GM12801 (cell line): Measurements from ENCODE around the gene RCBTB2.

Experiments used
- CTCF ChIP-seq: IDR thresholded peaks from one replicate; pipeline ENCODE4 v1.5.1; 2011; ENCODE audit warnings: control low read depth; ENCODE audit not compliant: insufficient read length; ENCODE audit errors: extremely low read depth

RCBTB2 gene

GRCh38 chr13:48575031-48575430, 42.2 kb upstream of the RCBTB2 start:
- no peak for TF ChIP-seq CTCF

DNA sequence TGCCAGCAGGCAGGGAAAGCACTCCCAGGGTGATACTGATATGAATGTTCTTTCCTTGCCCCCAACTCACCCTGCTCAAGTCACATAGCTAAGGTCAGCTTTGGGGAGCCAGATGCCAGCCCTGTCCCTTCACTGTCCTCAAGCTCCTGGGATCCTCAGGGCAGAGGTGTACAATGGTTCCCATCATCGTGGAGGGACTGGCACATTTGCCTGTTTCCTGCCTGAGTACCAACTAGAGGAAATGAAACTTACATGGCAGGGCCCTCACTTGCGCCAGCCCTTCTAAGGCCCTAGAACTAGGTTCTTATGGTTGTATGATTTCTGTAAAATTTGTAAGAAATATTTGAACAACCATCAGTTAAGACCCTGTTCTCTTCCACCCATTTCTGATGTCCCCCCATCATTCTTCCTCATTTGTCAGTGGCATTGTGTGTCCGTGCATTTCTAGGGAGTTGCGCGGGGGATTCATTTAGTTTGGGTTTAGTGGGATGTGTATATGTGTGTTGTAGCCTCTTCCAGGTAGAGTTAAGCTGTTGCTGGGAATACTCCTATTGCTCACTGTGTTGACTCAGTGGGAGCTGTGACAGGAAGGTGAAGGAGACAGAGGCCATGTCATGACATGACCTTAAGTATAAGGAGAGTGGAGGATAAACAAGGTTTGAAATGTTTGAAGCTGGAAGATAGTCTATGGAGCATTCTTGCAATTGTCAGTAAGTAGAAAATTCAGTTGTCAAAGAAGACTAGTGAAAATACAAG, 41.3 kb upstream of the RCBTB2 start:
- no peak for TF ChIP-seq CTCF

DNA sequence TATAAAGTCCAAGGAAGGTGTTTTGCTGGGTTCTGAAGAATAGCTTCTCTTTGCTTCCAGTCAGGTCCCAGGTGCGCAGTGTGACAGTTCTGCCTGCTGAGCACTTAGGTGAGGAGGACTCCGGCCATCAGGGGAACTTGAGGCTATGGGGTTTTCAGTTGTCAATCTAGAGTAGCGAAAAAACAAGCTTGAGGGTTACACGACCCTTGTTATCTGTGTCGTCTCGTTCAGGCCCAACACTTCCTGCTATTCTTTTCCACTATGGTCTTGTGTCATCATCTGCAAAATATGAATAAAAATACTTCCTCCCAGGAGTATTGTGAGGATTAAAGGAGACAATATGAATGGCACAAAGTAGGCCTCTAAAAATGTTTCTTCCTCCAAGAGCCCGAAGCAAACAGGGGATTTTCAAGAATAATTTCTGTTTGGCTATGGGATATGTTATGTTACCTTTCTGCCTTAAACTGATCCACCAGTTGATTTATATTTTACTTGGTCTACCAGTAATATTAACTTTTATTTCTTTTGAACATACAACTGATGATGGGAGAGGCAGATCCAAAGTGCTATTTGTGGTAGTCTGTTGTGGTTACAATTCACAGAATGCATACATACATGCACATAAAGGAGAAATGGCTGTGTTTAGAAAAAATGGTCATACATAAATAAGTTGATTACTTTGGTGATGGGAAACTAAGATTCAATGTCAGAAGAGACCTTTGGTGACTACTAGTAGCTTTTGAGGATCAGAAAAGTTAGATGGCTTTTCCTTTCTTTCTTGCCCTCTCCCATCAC, 40.5 kb upstream of the RCBTB2 start:
- TF ChIP-seq CTCF = no peak

GRCh38 chr13:48571126-48571913, 38.4 kb upstream of the RCBTB2 start:
- TF ChIP-seq CTCF = no peak

DNA sequence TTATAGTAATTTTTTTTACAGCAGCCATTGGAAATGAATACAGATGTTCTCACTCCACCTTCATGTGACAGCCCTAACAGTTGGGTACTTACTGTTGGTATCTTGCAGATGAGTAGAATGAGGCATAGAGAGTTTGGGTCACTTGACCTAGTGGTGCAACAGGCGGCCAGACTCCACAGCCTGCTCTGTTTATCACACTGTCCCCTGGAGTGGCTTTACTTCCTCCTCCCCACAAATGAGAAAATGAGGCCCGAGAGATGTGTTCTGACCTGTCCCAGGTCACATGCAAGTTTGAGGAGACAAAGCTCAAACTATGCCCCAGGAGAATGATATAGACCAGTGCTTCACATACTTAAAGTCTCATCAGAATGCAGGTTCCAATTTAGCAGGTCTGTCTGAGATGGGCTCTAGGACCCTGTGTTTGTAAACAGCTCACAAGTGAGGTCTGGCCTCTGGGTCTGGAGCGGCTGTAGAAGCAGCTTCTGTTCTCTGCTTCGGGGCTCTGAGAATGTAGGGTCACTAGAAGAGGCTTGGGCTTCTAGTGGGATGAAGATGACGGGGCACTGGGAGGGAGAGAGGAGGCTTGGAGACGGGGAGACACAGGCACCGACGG, 37.4 kb upstream of the RCBTB2 start:
- TF ChIP-seq CTCF = no peak

DNA sequence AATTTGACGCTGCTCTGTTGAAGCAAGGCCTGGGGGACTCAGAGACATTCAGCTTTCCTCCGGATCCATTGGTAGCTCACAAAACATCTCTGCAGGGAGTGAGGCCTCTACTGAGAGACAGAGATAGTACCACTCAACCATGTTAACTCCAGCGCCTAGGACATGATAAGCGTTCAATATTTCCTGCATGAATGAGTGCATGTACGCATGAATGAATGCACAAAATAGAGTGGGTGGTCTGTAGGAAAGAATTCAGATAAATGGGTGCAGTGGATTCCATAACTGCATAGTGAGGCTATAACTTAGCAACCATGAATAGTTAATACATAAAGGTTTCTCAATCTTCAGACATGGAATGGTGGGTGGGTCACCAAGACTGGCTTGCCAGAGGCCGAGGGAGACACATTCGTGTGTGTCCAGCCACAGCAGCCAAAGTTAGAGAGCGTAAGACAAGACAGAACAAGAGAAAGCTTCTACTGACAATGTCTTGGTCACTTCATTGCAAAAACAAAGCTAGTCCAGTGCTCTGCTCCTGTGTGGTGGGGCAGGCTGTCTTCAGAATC, 36.3 kb upstream of the RCBTB2 start:
- TF ChIP-seq CTCF = no peak
